ENCODE results near the gene PDCD7.
"Not testable (repeated sequence)": the region's sequence is repeated elsewhere in the genome, so short reads cannot be mapped to it uniquely, and the experiment has no call there.

PDCD7 gene

GRCh38 chr15:65074946-65075345 is 58.7 kb downstream of the PDCD7 start:
- DNase-seq (ENCODE audit: low read depth): not testable (repeated sequence)

GRCh38 chr15:65072617-65073016 is 61.0 kb downstream of the PDCD7 start:
- DNase-seq (ENCODE audit: low read depth): no peak

GRCh38 chr15:65072027-65072426 is 61.6 kb downstream of the PDCD7 start:
- no peak for DNase-seq (ENCODE audit: low read depth)

DNA sequence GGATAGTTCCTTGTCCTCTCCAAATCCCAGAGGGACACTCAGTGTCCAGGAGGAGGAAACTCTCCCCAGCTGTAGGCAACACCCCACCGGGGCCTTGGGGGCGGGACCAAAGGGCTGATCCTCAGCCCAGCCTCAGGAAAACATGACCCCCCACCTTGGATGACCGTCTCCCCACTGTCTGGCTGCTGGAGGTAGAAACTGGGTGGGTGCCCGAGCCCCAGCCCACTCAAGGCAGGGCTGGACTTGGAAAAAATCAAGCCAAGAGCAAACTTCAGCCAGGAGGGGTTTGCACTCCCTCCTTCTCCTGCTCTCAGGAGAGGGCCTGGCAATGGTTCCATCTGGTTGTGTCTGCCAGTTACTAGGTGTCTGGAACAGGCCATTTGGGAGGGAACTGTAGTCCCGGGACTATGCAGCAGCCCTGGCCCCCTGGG is 62.2 kb downstream of the PDCD7 start:
- no peak for DNase-seq (ENCODE audit: low read depth)

DNA sequence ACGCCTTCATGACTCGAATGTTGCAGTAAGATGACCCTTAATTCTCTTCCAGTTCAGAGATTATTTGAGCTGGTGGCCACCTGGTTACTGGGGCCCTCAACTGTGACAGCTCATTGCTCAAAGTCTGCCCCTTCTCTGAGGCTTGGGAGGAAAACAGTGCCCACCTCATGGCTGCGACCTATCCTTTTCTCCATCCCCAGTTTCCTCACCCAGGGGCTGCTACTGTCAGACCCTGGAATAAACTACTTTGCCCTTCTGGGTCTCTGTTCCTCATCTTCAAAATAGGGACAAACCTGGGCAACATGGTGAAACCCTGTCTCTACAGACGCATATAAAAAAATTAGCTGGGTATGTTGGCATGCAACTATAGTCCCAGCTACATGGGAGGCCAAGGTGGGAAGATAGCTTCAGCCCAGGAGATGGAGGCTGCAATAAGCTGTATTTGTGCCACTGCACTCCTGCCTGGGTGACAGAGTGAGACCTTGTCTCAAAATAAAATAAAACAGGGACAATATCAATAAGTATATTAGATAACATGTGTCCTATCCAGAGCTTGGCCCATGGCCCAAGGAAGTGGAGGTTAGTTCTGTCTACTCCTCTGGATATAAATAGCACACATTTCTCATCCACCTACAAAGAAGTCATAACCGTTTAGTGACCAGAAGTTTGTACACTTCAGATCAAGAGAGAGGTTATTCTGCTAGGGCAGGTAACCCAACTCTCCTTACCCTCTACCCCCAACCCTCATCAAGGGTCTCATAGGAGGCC is 63.6 kb downstream of the PDCD7 start:
- DNase-seq (ENCODE audit: low read depth): no peak

- no peak for DNase-seq (ENCODE audit: low read depth)
Observed at GRCh38 chr15:65069179-65069578, 64.4 kb downstream of the PDCD7 start.

GRCh38 chr15:65068403-65068788 is 65.2 kb downstream of the PDCD7 start:
- DNase-seq (ENCODE audit: low read depth): no peak

DNA sequence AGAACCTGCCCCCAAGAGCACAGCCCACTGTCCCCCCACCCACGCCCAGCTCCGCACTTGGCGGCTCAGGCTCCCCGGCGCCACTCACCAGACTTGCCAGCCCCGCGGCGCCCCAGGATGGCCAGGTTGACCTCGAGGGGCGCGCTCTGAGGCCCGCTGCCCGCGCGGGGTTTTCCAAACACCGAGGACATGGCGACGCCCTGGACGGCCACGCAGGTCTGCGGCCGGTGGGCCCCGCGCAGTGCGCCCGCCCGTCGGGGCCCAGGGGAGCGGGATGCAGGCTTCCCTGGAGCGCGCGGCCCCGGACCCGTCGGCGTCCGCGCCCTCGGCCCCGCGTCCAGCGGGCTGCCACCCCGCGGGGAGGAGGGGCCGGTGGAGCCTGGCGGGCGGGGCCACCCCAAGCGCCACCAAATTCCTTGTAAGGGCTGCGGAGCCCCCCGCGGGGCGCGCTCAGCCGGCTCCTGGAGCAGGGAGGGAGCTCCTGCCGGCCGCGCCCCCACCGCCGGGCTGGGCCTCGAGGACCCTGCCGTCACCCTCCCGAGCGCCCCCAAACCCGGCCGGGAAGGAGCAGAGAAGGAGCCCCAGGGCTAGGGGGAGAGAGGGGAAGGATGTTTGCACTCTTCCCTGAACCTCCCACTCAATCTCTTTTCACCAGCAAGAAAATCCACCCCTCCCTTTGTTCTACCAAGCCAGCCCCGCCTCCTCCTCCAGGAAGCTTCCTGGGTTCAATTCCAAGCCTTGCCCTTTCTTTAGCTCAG is 65.8 kb downstream of the PDCD7 start, which contains the start of gene RASL12:
RASL12 (minus strand) TSS at position 347 of the 758 bp plus-strand sequence; CDS start at position 191, 156 bp downstream.
- DNase-seq (ENCODE audit: low read depth): no peak

All from stimulated activated CD8-positive, alpha-beta memory T cell treated with anti-CD3 and anti-CD28 coated beads, Interleukin-7, amount 100 ng/mL, for 24 hours (primary cell).